Measurements from ENCODE around the gene PRDM12. TPM values are rescaled to one million over a fixed set of nuclear protein-coding genes. Genes with fewer than 3 reads are reported as not detected.
A peak's percentile ranks its signal among the peaks of the same experiment; 100 is the strongest.

PRDM12 gene
- polyA plus RNA-seq, 1 donor: not detected

GRCh38 chr9:130689937-130690700, 25.7 kb downstream of the PRDM12 start:
- DNase-seq (ENCODE audit: low read depth): peak; percentile 79

GRCh38 chr9:130692321-130692720, 27.9 kb downstream of the PRDM12 start:
- DNase-seq (ENCODE audit: low read depth): no peak

GRCh38 chr9:130693101-130693425, 28.7 kb downstream of the PRDM12 start:
- no peak for DNase-seq (ENCODE audit: low read depth)

- DNase-seq (ENCODE audit: low read depth): peak; percentile 95
These were observed 29.2 kb downstream of the PRDM12 start, which contains the start of gene EXOSC2 for GRCh38 chr9:130693426-130694191. EXOSC2 (plus strand) TSS chr9:130693780; CDS start chr9:130693792, 12 bp downstream.

DNA sequence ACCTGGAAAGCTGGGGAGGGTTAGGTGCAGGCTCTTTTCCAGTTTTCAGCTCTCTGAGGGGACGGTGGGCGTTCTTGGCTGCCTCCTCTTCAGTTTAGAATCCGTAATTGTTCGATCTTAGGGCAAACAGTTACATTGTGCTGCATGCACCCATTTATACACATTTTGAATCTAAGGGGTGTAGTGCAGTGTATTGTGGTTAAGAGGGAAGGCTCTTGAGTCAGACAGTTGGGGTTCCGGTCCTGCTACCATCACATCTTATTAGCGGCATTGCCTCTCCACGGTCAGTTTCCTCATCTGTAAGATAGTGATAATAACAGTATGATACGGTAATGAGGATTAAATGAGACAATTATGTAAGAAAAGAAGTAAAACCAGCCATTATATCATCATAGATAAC, 29.8 kb downstream of the PRDM12 start:
- DNase-seq (ENCODE audit: low read depth): no peak

DNA sequence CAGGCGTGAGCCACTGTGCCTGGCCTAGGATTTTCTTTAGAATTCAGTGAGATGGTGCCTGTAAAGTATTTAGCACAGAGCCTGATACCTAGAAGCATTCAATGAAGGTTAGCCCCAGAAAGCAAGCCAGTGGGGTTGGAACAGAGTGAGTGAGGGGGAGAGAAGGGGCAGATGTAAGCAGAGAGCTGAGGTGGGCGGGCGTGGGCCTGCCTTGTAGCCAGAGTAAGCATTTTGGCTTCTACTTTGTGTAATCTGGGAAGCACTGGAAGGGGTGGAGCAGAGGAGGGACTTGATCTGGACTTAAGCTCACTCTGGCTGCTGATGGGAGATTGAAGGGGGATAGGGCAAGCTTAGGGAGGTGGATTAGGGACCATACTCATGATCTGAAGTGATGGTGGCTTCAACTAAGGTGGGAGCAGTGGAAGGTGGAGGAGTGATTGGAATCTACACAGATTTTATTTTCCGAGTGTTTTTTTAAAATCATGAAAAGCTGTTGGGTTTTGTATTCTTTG, 31.8 kb downstream of the PRDM12 start:
- DNase-seq (ENCODE audit: low read depth): no peak

GRCh38 chr9:130696996-130697395, 32.6 kb downstream of the PRDM12 start:
- DNase-seq (ENCODE audit: low read depth): no peak

DNA sequence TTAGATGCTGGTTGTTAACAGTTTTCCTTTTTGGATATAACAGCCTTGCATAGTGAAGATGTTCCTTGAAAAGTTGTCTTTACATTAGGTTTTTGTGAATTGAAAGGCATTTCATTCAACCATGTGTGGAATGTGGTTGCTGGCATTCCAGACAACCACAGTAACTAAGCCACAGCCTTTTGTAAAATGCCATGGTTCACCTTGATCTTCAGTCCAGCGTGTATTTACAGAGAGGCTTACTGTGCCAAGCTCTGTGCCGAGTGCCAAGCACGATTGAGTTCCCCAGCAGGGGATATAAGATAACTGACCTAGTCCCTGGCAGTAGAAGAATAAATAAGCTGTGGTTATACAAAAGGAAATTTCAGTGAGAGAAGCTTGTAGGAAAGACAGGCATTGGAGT, 34.1 kb downstream of the PRDM12 start:
- no peak for DNase-seq (ENCODE audit: low read depth)

DNA sequence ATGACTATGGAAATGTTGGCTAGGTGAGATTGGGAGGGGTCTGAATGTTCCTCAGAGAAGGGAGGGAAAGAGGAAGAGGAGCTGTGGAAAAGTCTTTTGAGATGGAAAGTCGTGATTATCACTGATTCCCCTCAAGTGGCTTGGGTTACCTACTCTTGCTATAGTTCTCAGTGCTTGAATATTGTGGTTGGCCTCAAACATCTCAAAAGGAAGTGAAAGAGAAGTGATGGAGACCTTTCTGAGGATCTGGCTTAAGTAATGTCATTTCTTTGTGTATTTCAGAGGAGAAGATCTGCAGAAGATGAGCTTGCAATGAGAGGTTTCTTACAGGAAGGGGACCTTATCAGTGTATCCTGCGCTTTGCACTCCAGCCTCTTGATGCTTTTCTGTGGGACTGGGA, 34.7 kb downstream of the PRDM12 start:
- no peak for DNase-seq (ENCODE audit: low read depth)

- DNase-seq (ENCODE audit: low read depth): no peak
These were observed 36.9 kb downstream of the PRDM12 start for GRCh38 chr9:130701059-130702022.

- DNase-seq (ENCODE audit: low read depth): no peak
These were observed 39.1 kb downstream of the PRDM12 start for GRCh38 chr9:130703501-130703900.

DNA sequence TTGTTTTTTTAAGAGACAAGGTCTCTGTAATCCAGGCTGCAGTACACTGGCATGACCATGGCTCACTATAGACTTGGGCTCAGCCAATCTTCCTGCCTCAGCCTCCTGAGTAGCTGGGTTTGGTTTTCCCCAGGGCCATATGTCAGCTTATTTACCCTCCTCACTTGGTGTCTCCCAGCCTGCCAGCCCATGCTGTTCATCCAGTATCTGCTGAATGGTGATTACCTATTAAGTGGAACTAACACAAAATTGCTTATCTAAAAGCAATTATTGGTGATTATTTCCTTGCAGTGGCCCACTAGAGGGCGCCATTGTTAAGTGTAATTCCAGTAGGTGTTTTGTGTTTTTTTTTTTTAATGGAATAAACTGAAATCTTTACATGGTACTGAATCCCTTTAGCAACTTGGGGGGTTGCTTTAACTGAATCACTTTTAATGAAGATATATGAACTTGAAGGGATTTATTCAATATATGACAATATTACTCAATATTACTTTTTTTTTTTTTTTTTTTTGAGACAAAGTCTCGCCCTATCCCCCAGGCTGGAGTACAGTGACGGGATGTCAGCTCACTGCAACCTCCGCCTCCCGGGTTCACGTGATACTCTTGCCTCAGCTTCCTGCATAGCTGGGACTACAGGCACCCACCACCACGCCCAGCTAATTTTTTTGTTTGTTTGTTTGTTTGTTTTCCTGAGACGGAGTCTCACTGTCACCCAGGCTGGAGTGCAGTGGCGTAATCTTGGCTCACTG, 43.0 kb downstream of the PRDM12 start:
- no peak for DNase-seq (ENCODE audit: low read depth)

DNA sequence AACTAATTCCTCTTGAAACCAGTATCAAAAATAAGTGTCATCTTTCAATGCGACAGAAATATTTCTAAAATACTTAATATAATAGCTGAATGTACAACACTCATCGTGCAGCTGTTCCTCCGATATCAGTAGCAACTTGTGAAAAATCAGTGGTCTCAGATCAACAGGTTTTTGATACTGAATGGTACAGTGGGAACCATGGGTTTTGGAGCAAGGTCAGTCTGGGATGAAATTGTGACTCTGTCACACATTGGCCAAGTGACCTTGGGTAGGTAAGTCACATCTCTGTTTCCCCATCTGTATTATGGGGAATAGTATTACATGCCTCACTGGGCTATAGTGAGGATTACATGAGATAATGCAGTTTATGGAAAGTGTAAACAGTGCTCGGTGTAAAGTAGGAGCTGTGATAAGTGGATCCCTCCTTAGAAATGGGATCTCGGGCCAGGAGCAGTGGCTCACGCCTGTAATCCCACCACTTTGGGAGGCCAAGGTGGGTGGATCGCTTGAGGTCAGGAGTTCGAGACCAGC, 46.5 kb downstream of the PRDM12 start:
- DNase-seq (ENCODE audit: low read depth): no peak

- DNase-seq (ENCODE audit: low read depth): no peak
These were observed 47.1 kb downstream of the PRDM12 start for GRCh38 chr9:130711469-130711868.

- DNase-seq (ENCODE audit: low read depth): peak; percentile 94
These were observed 48.3 kb downstream of the PRDM12 start for GRCh38 chr9:130712564-130713285.

GRCh38 chr9:130713286-130713960, 49.0 kb downstream of the PRDM12 start:
- no peak for DNase-seq (ENCODE audit: low read depth)

- DNase-seq (ENCODE audit: low read depth): no peak
These were observed 50.3 kb downstream of the PRDM12 start for GRCh38 chr9:130714586-130715110.

DNA sequence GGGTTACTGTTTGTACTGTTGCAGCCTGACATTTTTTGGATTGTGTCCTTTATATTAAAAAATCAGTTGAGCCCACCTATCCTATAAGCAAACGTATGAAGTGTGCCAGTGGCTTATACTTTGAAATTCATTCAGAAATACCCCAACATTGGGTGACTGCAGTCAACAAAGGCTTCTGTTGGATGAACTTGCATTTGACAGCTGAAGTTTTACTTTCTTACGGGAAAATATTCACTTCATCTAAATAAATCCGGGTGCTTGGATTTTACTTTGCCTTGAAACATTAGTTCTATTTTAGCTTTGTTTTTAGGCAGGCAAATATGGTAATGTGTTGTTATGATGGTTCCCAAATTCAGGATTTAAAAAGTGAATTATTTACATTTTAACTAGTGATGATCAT, 50.9 kb downstream of the PRDM12 start:
- no peak for DNase-seq (ENCODE audit: low read depth)

DNA sequence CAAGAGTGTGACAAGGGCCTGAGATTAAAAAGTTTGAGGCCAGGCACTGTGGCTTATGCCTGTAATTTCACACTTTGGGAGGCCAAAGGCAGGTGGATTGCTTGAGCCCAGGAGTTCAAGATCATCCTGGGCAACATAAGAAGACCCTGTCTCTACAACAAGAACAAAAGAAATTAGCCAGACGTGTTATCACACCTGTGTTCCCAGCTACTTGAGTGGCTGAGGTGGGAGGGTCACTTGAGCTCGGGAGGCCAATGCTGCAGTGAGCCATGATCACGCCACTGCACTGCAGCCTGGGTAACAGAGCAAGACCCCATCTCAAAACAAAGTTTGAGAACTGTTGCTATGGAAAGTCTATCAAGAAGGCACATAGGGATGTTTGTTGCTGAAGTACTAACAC, 54.2 kb downstream of the PRDM12 start:
- no peak for DNase-seq (ENCODE audit: low read depth)
